AG10803 (cell line): Measurements from ENCODE around the gene CKLF.
A peak's percentile ranks its signal among the peaks of the same experiment; 100 is the strongest.

Experiments used
- DNase-seq: peaks from one replicate; pipeline ENCODE4 v3.0.0; 2010; ENCODE audit warnings: low read depth
- H3K4me3 ChIP-seq: 2 replicates; pipeline ENCODE4 v1.5.1; 2011; ENCODE audit warnings: mild to moderate bottlenecking, low read length, control low read depth
- TF ChIP-seq, protein P1 (sequence below): conservative IDR thresholded peaks from 2 replicates; pipeline ENCODE4 v1.5.1; 2011; ENCODE audit warnings: mild to moderate bottlenecking, low read length, control low read depth, inconsistent platforms

CKLF gene

DNA sequence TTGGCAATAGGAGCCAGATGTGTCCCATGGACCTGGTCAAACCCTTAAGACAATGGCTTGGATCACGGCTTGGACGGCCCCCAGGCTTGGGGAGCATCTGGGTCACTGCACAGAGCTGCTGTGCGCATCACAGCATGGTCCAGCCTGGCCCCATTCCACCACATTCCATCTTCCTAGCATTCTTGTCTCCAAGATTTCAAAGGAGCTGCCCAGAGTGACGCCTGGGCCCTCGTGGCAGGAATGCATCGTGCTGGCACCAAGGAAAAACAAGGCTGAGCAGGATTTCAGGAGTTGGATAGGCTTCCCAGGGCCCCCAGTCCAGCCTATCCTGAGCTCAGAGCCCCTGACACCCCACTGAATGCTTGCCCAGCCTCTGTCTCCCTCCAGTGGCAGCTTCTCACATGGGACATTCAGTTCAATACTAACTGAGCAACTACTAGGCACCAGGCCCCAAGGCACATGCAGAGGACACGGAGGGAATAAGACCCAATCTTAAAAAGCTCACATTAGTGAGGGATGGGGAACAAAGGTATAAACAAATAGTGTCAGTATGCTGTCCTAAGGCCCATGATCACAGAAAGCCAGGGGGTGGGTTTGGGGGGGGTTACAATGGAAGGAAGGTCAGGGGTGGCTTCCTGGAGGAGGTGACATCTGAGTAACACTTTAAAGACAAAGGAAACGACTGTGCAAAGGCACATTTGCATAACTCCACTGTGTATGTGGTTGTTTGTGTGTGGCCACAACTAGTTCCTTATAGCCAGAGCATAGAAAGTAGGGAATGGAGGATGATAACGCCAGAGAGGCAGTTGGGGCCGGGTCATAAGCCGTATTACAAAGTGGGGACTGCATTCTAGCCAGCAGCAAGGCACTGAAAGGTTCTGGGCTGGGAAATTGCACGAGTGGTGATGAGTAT lies 36.5 kb upstream of the CKLF start:
- peak; percentile 91 for DNase-seq
- no peak overlapping the region for H3K4me3 ChIP-seq
- TF ChIP-seq, protein P1, sequence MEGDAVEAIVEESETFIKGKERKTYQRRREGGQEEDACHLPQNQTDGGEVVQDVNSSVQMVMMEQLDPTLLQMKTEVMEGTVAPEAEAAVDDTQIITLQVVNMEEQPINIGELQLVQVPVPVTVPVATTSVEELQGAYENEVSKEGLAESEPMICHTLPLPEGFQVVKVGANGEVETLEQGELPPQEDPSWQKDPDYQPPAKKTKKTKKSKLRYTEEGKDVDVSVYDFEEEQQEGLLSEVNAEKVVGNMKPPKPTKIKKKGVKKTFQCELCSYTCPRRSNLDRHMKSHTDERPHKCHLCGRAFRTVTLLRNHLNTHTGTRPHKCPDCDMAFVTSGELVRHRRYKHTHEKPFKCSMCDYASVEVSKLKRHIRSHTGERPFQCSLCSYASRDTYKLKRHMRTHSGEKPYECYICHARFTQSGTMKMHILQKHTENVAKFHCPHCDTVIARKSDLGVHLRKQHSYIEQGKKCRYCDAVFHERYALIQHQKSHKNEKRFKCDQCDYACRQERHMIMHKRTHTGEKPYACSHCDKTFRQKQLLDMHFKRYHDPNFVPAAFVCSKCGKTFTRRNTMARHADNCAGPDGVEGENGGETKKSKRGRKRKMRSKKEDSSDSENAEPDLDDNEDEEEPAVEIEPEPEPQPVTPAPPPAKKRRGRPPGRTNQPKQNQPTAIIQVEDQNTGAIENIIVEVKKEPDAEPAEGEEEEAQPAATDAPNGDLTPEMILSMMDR = peak; percentile 59

DNA sequence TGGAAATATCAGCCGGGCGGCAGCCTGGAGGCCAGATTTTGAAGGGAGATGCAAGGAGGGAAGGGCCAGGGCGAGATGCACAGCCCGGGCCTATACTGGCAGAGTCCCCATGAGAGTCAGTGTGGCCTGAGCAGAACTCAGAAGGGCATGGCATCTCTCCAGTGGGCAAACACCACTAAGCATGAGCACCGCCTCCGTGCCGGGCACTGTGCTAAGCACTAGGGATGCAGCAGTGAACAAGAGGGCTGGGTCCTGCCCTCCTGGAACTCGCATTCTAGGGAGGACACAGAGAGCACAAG lies 35.9 kb upstream of the CKLF start:
- H3K4me3 ChIP-seq = no peak overlapping the region
- no peak for DNase-seq
- TF ChIP-seq, protein P1 = no peak

DNA sequence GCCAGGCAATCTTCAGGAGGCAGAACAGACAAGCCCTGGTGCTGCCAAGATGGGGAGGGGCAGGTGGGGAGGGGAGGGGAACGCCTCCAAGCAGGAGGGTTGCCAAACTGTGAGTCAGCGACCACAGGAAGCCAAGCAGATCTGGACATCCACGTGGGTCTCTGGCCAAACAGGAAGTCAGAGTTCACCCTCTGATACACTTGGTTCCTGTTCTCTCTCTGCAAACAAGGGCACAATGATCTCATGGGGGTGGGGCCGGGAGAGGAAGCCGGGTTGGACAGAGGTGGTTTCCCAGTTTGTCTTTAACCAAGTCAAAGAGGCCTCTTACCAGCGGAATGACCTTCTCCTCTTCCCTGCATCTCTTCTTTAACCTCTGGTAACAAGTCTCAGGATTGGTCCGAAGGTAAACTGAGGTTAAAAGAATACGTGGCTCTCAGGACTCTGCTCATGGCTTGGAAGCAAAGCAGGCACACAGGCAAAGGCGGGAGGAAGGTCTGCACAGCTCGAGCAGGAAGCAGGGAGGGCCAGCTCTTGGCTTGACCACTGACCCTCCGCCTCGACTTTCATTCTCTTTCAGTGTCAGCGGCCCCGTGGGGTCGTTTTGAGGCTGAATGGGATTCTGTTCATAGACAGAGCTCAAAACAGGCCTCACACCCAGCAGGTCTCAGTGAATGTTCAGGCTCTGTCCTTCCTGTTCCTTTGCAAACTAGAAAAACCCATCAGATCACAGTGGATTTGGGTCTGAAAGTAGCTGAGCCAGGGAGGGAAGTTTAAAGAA lies 35.4 kb upstream of the CKLF start:
- DNase-seq = peak; percentile 98
- peak overlapping the region; percentile 6; the same call in 1 of the 2 replicates for H3K4me3 ChIP-seq
- TF ChIP-seq, protein P1 = no peak

DNA sequence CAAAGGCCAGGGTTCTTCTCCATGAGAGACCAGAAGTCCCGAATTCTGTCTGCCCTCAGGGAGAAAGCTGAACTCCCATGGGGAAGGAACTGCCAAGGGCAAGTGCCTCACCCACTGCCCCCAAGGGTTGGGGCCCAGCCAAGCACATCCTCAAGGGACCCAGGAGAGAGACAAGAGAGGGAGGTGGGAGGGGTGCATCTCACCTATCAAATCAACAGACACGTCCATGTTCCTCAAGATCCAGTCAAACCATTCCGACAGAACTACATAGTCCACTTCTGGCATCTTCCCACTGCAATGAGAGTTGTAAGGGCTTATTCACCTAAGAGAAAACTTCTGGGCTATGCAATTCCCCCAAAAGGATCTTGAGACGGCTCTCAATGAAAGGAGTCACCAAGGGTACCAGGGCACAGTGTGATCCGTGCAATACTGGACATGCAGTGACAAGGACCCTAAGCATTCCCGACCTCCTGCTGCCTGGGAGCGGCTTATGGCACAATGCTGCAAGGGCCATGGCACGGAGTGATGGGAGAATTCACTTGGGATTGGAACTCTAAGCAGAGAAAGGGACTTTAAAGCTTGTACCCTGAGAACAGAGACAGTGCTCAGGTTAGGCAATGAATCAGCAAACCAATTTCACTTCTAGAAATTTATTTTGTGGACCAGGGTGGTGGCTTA lies 34.7 kb upstream of the CKLF start:
- TF ChIP-seq, protein P1 = no peak
- no peak for DNase-seq
- H3K4me3 ChIP-seq = no peak overlapping the region

DNA sequence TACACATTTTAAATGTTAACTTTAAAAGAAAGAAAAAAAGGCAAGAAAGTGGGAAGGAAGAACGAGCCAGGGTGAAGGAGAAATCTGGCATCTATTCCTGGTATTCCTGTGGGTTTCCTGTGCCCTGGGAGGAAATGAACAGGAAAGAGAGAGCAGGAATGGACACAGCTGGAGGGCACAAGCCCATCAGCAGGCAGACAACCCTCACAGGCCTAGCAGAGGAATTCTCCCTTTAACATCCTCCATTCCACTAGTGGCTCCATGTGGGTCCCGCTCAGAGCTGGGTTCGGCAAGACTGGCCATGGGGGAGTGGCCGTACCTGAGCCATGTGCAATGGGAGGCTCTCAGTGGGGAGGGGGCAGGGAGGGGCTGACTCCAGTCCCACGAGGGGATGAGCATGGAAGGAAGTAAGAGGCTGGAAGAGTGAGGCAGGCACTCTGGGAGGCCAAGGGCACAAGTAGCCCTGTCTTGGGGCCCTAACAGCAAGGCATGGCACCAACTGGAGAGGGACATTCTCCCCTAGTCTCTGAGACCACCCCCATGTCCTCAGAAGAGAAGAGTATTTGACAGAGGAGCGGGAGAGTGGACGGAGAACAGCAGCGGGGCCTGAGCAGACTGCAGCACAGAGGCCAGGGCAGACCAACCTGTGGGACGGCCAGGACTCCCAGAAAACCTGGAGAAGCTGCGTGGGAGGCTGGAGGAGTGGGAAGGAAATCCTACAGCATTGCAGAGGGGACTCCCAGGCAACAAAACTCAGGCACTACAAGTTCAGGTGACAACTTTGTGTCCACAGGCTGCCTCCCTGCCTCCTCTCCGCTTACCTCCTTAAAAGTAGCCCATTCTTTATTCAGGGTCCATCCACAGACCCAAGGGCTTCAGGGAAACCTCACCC lies 32.6 kb upstream of the CKLF start:
- no peak for DNase-seq
- TF ChIP-seq, protein P1 = no peak
- no peak overlapping the region for H3K4me3 ChIP-seq

DNA sequence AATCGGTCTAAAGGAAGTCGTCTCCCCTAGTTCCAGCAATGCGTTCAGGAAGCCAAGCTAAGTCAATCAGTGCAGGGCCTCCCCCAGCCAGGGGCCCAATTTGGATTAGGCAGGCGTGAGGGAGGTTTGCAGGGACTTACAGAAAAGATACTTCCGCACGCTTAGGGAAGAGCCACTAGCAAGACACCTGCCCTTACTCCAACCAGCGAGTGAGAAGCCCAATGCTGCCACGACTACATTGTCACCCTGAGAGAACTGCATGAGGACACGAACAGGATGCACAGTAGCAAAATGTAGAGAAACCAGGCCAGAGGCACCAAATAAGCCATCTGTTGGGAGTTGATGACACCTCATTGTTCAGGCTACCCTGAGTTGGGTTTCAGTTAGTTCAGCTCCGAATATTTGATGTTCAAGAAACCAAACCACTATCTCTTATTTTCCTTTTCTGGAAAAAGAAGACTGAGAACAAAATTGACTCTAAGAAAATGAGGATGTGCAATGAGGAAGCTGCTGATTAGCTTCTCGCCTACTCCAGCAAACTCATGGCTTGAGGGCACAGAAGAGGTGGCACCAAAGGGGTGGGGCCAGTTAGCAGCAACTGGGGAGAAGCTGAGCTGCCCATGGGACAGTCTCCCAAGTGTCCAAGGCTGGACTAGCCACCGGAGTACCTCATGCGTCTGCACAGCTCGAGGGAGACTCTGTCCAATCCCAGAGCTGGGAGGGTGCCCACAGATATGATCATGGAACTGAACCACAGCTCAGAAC lies 31.8 kb upstream of the CKLF start:
- no peak overlapping the region for H3K4me3 ChIP-seq
- DNase-seq = no peak
- TF ChIP-seq, protein P1 = no peak
